Ovary (tissue), 3 donors: ENCODE measurements around the gene LLCFC1.

Experiments
- EP300 ChIP-seq: sonication (generic); formaldehyde crosslinking; IDR thresholded peaks from one replicate; pipeline ENCODE4 v1.6.1; 2017; ENCODE audit warnings: antibody characterized with exemption
- POLR2A ChIP-seq: fragments of 450-650 bp; IDR thresholded peaks from one replicate; pipeline ENCODE4 v1.6.1; 2017; ENCODE audit warnings: antibody characterized with exemption, mild to moderate bottlenecking, moderate library complexity
- TF ChIP-seq, protein P1 (sequence below), 3 donors: fragments of 450-650 bp in 2 of 3; fragments of 200-600 bp in 1 of 3; IDR thresholded peaks; one replicate each; pipeline versions ENCODE4 v1.5.1 to v1.8.0; 2016 to 2022; ENCODE audit warnings: antibody characterized with exemption in 3 of 3, mild to moderate bottlenecking in 1 of 3
- donor health status: DM: no; HTN: no; CAD: no.

DNA sequence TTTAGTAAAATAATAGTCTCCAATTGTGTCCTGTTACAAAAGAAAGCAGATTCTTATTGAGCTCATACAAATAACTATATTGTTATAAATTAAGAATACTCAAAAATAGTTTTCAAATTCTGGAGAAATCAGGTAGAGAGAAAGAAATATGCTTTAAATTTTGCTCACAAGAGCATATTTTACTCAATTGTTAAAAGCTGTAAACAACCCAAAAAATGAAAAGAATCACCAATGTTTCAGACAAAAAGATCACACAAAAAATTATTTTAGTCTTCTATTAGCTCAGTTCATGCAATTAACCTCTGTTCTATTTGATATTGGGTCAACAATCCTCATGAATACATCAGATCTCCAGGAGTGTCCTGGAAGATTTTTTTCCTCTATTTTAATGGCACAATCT, 35.2 kb upstream of the LLCFC1 start:
- TF ChIP-seq, protein P1, sequence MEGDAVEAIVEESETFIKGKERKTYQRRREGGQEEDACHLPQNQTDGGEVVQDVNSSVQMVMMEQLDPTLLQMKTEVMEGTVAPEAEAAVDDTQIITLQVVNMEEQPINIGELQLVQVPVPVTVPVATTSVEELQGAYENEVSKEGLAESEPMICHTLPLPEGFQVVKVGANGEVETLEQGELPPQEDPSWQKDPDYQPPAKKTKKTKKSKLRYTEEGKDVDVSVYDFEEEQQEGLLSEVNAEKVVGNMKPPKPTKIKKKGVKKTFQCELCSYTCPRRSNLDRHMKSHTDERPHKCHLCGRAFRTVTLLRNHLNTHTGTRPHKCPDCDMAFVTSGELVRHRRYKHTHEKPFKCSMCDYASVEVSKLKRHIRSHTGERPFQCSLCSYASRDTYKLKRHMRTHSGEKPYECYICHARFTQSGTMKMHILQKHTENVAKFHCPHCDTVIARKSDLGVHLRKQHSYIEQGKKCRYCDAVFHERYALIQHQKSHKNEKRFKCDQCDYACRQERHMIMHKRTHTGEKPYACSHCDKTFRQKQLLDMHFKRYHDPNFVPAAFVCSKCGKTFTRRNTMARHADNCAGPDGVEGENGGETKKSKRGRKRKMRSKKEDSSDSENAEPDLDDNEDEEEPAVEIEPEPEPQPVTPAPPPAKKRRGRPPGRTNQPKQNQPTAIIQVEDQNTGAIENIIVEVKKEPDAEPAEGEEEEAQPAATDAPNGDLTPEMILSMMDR (IDR thresholded peaks at IDR 0.05), result no peak
- no peak for TF ChIP-seq POLR2A
- TF ChIP-seq EP300, result no peak
